GM23338 (cell line): ENCODE measurements around the gene AFF3. TPM values are rescaled to one million over a fixed set of nuclear protein-coding genes. Genes with fewer than 3 reads are reported as not detected.

Source experiments
- ATAC-seq: fragments of 200-7000 bp; cut with Tn5 transposase; 3 replicates; pipeline ENCODE4 v1.9.1; 2020
- DNase-seq: peaks from one replicate; pipeline ENCODE4 v3.0.0-alpha.2; 2015; ENCODE audit warnings: low spot score
- H2AFZ ChIP-seq: fragments of 200-600 bp; sonication (generic); 2 replicates; pipeline ENCODE4 v1.8.0; 2016; ENCODE audit warnings: antibody characterized with exemption, mild to moderate bottlenecking, moderate library complexity
- H3F3A ChIP-seq: fragments of 200-600 bp; sonication (generic); replicated peaks from 2 replicates; pipeline ENCODE4 v1.8.0; 2017; ENCODE audit warnings: antibody characterized with exemption, mixed run types, low read depth
- H3K27ac ChIP-seq: fragments of 200-600 bp; sonication (generic); 2 replicates; pipeline ENCODE4 v1.6.1; 2016; ENCODE audit warnings: low read depth
- H3K27me3 ChIP-seq: fragments of 200-600 bp; sonication (generic); 2 replicates; pipeline ENCODE4 v1.8.0; 2016; ENCODE audit warnings: mild to moderate bottlenecking, mixed run types, moderate library complexity; ENCODE audit not compliant: insufficient read depth
- H3K36me3 ChIP-seq: fragments of 200-600 bp; sonication (generic); 2 replicates; pipeline ENCODE4 v1.8.0; 2016; ENCODE audit warnings: mild to moderate bottlenecking; ENCODE audit not compliant: insufficient read depth
- H3K4me1 ChIP-seq: fragments of 200-600 bp; sonication (generic); 2 replicates; pipeline ENCODE4 v1.8.0; 2016; ENCODE audit warnings: mild to moderate bottlenecking, moderate library complexity; ENCODE audit not compliant: insufficient read depth
- H3K4me2 ChIP-seq: fragments of 200-600 bp; sonication (generic); 2 replicates; pipeline ENCODE4 v1.7.1; 2017; ENCODE audit warnings: mixed run types
- H3K4me3 ChIP-seq: fragments of 200-600 bp; sonication (generic); 2 replicates; pipeline ENCODE4 v1.6.1; 2016; ENCODE audit warnings: mixed run types
- H3K79me2 ChIP-seq: fragments of 200-600 bp; sonication (generic); replicated peaks from 2 replicates; pipeline ENCODE4 v1.8.0; 2017; ENCODE audit warnings: mild to moderate bottlenecking; ENCODE audit not compliant: insufficient read depth
- H3K9me2 ChIP-seq: fragments of 200-600 bp; sonication (generic); 2 replicates; pipeline ENCODE4 v1.8.0; 2017; ENCODE audit not compliant: insufficient read depth
- H4K20me1 ChIP-seq: fragments of 200-600 bp; sonication (generic); replicated peaks from 2 replicates; pipeline ENCODE4 v1.8.0; 2017; ENCODE audit warnings: mild to moderate bottlenecking; ENCODE audit not compliant: insufficient read depth
- H3K27ac Mint-ChIP-seq: 2 replicates; pipeline ENCODE4 v1.8.0; 2020; ENCODE audit warnings: inconsistent platforms, mild to moderate bottlenecking, moderate library complexity, mixed read lengths
- H3K27me3 Mint-ChIP-seq: 3 replicates; pipeline ENCODE4 v1.8.0; 2022; ENCODE audit warnings: low read depth, mild to moderate bottlenecking, moderate library complexity, mixed read lengths, inconsistent platforms; ENCODE audit not compliant: insufficient read depth, poor library complexity
- H3K36me3 Mint-ChIP-seq: 3 replicates; pipeline ENCODE4 v1.8.0; 2021; ENCODE audit warnings: low read depth, mild to moderate bottlenecking, inconsistent platforms, moderate library complexity, mixed read lengths
- H3K4me1 Mint-ChIP-seq: 3 replicates; pipeline ENCODE4 v1.8.0; 2020; ENCODE audit warnings: mild to moderate bottlenecking, inconsistent platforms, mixed read lengths
- H3K4me3 Mint-ChIP-seq: 3 replicates; pipeline ENCODE4 v1.8.0; 2021; ENCODE audit warnings: moderate library complexity, mild to moderate bottlenecking, inconsistent platforms, mixed read lengths
- H3K9me3 Mint-ChIP-seq: 3 replicates; pipeline ENCODE4 v1.8.0; 2020; ENCODE audit warnings: moderate library complexity, mild to moderate bottlenecking, inconsistent platforms, mixed read lengths
- CREB1 ChIP-seq: fragments of 250-450 bp; sonication (Bioruptor Pico); IDR thresholded peaks from 2 replicates; pipeline ENCODE4 v1.5.0; 2020; ENCODE audit warnings: low read depth, mild to moderate bottlenecking, moderate library complexity
- EZH2 ChIP-seq: fragments of 200-600 bp; sonication (generic); IDR thresholded peaks from one replicate; pipeline ENCODE4 v1.8.0; 2017; ENCODE audit warnings: antibody characterized with exemption, mild to moderate bottlenecking, low read depth; ENCODE audit not compliant: unreplicated experiment
- EZH2phosphoT487 ChIP-seq: fragments of 200-600 bp; sonication (generic); IDR thresholded peaks from one replicate; pipeline ENCODE4 v1.8.1; 2018; ENCODE audit warnings: antibody characterized with exemption; ENCODE audit not compliant: unreplicated experiment
- JUNB ChIP-seq: IDR thresholded peaks from one replicate; pipeline ENCODE4 v1.6.1; 2016; ENCODE audit warnings: antibody characterized with exemption; ENCODE audit not compliant: unreplicated experiment
- NANOG ChIP-seq: IDR thresholded peaks from 2 replicates; pipeline ENCODE4 v1.6.1; 2016; ENCODE audit warnings: antibody characterized with exemption, borderline replicate concordance
- POLR2AphosphoS5 ChIP-seq: IDR thresholded peaks from 2 replicates; pipeline ENCODE4 v1.6.1; 2016; ENCODE audit warnings: antibody characterized with exemption, low read depth
- STAT1 ChIP-seq: IDR thresholded peaks from one replicate; pipeline ENCODE4 v1.6.1; 2016; ENCODE audit warnings: antibody characterized with exemption; ENCODE audit not compliant: unreplicated experiment
- ZNF114 ChIP-seq: fragments of 250-450 bp; sonication (Bioruptor Pico); IDR thresholded peaks from 2 replicates; pipeline ENCODE4 v1.5.0; 2020; ENCODE audit warnings: mild to moderate bottlenecking, moderate library complexity
- ZNF331 ChIP-seq: fragments of 250-450 bp; sonication (Bioruptor Pico); IDR thresholded peaks from 2 replicates; pipeline ENCODE4 v1.5.0; 2020; ENCODE audit warnings: low read depth, mild to moderate bottlenecking, moderate library complexity
- polyA plus RNA-seq: library from polyadenylated mRNA; unstranded; fragments of >200 nt; fragmentation: Nextera tagmentation; extraction: Ambion mirVana; gene quantifications from 2 replicates; pipeline ENCODE4 v1.2.1, GENCODE V29; 2016
- total RNA-seq: library from RNA; depleted of rRNA; stranded (reverse); fragments of >200 nt; shearing (Covaris generic); gene quantifications from 2 replicates; pipeline ENCODE4 v1.2.3, GENCODE V29; 2014
- TF ChIP-seq, protein P1 (sequence below): IDR thresholded peaks from one replicate; pipeline ENCODE4 v1.6.1; 2018; ENCODE audit warnings: antibody characterized with exemption; ENCODE audit not compliant: unreplicated experiment
- TF ChIP-seq, protein P2 (sequence below), 2 experiments: fragments of 200-600 bp in 1 of 2; sonication (generic) in 1 of 2; conservative IDR thresholded peaks; 2 replicates each; pipeline versions ENCODE4 v1.5.1 to v1.6.1; 2016 to 2017; ENCODE audit warnings: antibody characterized with exemption in 2 of 2, low read depth in 2 of 2, mild to moderate bottlenecking in 2 of 2, moderate library complexity in 1 of 2
- TF ChIP-seq, protein P3 (sequence below): fragments of 250-450 bp; sonication (Bioruptor Pico); IDR thresholded peaks from 2 replicates; pipeline ENCODE4 v1.5.0; 2020; ENCODE audit warnings: mild to moderate bottlenecking, moderate library complexity
- TF ChIP-seq, protein P4 (sequence below): IDR thresholded peaks from 2 replicates; pipeline ENCODE4 v1.6.1; 2016; ENCODE audit warnings: antibody characterized with exemption

The AFF3 gene
- total and polyA plus RNA-seq, 2 experiments from 2014 or later: 0.73 to 1.4 TPM

DNA sequence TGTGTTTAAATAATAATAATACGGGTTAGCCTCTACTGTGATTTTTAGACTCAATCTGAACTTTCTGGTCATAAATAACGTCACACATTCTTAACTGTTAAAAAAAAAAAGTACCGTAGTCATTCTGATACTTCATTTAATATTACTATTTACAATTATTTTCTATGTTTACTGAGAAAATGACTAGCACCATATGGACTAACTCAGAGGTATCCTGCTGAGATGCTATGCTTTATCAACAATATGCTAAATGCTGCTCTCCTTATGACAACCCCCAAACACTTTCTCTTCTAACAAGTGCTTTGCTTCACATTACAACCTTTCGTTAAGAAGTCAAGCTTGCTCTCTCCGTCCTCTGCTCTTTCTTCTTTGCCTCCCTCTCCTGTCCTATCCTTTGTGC is 182.1 kb downstream of the AFF3 start:
- no peaks in the 10 kb centered on the region for H3K9me3 Mint-ChIP-seq

More for the DNA sequence above, 182.1 kb downstream of the AFF3 start:
- DNase-seq (no peak), ATAC-seq (no peak; the same call in 2 of the 3 replicates)
- no peaks in the 10 kb centered on the region; the same call in 1 of the 2 replicates for H3K9me2 ChIP-seq
- no peaks in the 10 kb centered on the region for H4K20me1 ChIP-seq
- H3K4me3 ChIP-seq: no peak overlapping the region
- H3K27me3 Mint-ChIP-seq: peaks cover 2% of the 10 kb centered on the region
- H3K36me3 ChIP-seq: no peaks in the 10 kb centered on the region
- H3K4me3 Mint-ChIP-seq: no peak overlapping the region
- H3K79me2 ChIP-seq: no peaks in the 10 kb centered on the region
- H3K4me2 ChIP-seq: no peak overlapping the region
- no peaks in the 10 kb centered on the region for H3K27me3 ChIP-seq
- TF ChIP-seq, protein P1, sequence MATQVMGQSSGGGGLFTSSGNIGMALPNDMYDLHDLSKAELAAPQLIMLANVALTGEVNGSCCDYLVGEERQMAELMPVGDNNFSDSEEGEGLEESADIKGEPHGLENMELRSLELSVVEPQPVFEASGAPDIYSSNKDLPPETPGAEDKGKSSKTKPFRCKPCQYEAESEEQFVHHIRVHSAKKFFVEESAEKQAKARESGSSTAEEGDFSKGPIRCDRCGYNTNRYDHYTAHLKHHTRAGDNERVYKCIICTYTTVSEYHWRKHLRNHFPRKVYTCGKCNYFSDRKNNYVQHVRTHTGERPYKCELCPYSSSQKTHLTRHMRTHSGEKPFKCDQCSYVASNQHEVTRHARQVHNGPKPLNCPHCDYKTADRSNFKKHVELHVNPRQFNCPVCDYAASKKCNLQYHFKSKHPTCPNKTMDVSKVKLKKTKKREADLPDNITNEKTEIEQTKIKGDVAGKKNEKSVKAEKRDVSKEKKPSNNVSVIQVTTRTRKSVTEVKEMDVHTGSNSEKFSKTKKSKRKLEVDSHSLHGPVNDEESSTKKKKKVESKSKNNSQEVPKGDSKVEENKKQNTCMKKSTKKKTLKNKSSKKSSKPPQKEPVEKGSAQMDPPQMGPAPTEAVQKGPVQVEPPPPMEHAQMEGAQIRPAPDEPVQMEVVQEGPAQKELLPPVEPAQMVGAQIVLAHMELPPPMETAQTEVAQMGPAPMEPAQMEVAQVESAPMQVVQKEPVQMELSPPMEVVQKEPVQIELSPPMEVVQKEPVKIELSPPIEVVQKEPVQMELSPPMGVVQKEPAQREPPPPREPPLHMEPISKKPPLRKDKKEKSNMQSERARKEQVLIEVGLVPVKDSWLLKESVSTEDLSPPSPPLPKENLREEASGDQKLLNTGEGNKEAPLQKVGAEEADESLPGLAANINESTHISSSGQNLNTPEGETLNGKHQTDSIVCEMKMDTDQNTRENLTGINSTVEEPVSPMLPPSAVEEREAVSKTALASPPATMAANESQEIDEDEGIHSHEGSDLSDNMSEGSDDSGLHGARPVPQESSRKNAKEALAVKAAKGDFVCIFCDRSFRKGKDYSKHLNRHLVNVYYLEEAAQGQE: no peak
- no peak for TF ChIP-seq CREB1 (CRISPR knock-in tag)
- TF ChIP-seq POLR2AphosphoS5: no peak
- no peak for TF ChIP-seq EZH2phosphoT487
- TF ChIP-seq STAT1: no peak
- TF ChIP-seq, protein P2, sequence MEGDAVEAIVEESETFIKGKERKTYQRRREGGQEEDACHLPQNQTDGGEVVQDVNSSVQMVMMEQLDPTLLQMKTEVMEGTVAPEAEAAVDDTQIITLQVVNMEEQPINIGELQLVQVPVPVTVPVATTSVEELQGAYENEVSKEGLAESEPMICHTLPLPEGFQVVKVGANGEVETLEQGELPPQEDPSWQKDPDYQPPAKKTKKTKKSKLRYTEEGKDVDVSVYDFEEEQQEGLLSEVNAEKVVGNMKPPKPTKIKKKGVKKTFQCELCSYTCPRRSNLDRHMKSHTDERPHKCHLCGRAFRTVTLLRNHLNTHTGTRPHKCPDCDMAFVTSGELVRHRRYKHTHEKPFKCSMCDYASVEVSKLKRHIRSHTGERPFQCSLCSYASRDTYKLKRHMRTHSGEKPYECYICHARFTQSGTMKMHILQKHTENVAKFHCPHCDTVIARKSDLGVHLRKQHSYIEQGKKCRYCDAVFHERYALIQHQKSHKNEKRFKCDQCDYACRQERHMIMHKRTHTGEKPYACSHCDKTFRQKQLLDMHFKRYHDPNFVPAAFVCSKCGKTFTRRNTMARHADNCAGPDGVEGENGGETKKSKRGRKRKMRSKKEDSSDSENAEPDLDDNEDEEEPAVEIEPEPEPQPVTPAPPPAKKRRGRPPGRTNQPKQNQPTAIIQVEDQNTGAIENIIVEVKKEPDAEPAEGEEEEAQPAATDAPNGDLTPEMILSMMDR (conservative IDR thresholded peaks at IDR 0.05; ENCODE audit: low read depth in 2 of 2): no peak
- no peak for TF ChIP-seq ZNF114
- no peak for TF ChIP-seq EZH2
- TF ChIP-seq, protein P3, sequence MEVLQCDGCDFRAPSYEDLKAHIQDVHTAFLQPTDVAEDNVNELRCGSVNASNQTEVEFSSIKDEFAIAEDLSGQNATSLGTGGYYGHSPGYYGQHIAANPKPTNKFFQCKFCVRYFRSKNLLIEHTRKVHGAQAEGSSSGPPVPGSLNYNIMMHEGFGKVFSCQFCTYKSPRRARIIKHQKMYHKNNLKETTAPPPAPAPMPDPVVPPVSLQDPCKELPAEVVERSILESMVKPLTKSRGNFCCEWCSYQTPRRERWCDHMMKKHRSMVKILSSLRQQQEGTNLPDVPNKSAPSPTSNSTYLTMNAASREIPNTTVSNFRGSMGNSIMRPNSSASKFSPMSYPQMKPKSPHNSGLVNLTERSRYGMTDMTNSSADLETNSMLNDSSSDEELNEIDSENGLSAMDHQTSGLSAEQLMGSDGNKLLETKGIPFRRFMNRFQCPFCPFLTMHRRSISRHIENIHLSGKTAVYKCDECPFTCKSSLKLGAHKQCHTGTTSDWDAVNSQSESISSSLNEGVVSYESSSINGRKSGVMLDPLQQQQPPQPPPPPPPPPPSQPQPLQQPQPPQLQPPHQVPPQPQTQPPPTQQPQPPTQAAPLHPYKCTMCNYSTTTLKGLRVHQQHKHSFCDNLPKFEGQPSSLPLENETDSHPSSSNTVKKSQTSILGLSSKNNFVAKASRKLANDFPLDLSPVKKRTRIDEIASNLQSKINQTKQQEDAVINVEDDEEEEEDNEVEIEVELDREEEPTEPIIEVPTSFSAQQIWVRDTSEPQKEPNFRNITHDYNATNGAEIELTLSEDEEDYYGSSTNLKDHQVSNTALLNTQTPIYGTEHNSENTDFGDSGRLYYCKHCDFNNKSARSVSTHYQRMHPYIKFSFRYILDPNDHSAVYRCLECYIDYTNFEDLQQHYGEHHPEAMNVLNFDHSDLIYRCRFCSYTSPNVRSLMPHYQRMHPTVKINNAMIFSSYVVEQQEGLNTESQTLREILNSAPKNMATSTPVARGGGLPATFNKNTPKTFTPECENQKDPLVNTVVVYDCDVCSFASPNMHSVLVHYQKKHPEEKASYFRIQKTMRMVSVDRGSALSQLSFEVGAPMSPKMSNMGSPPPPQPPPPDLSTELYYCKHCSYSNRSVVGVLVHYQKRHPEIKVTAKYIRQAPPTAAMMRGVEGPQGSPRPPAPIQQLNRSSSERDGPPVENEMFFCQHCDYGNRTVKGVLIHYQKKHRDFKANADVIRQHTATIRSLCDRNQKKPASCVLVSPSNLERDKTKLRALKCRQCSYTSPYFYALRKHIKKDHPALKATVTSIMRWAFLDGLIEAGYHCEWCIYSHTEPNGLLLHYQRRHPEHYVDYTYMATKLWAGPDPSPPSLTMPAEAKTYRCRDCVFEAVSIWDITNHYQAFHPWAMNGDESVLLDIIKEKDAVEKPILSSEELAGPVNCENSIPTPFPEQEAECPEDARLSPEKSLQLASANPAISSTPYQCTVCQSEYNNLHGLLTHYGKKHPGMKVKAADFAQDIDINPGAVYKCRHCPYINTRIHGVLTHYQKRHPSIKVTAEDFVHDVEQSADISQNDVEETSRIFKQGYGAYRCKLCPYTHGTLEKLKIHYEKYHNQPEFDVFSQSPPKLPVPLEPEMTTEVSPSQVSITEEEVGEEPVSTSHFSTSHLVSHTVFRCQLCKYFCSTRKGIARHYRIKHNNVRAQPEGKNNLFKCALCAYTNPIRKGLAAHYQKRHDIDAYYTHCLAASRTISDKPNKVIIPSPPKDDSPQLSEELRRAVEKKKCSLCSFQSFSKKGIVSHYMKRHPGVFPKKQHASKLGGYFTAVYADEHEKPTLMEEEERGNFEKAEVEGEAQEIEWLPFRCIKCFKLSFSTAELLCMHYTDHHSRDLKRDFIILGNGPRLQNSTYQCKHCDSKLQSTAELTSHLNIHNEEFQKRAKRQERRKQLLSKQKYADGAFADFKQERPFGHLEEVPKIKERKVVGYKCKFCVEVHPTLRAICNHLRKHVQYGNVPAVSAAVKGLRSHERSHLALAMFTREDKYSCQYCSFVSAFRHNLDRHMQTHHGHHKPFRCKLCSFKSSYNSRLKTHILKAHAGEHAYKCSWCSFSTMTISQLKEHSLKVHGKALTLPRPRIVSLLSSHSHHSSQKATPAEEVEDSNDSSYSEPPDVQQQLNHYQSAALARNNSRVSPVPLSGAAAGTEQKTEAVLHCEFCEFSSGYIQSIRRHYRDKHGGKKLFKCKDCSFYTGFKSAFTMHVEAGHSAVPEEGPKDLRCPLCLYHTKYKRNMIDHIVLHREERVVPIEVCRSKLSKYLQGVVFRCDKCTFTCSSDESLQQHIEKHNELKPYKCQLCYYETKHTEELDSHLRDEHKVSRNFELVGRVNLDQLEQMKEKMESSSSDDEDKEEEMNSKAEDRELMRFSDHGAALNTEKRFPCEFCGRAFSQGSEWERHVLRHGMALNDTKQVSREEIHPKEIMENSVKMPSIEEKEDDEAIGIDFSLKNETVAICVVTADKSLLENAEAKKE: no peak
- TF ChIP-seq JUNB: no peak
- no peak for TF ChIP-seq NANOG
- TF ChIP-seq, protein P4, sequence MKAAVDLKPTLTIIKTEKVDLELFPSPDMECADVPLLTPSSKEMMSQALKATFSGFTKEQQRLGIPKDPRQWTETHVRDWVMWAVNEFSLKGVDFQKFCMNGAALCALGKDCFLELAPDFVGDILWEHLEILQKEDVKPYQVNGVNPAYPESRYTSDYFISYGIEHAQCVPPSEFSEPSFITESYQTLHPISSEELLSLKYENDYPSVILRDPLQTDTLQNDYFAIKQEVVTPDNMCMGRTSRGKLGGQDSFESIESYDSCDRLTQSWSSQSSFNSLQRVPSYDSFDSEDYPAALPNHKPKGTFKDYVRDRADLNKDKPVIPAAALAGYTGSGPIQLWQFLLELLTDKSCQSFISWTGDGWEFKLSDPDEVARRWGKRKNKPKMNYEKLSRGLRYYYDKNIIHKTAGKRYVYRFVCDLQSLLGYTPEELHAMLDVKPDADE: no peak
- TF ChIP-seq ZNF331: no peak
- H3K27ac ChIP-seq: no peak overlapping the region
- H3K4me1 ChIP-seq: 0 out of 2 replicates have a peak, but pooled peaks cover 4% of the 10 kb centered on the region
- H3K27ac Mint-ChIP-seq: no peak overlapping the region
- H2AFZ ChIP-seq: no peak overlapping the region; the same call in 1 of the 2 replicates
- peaks cover 19% of the 10 kb centered on the region for H3K4me1 Mint-ChIP-seq
- H3K36me3 Mint-ChIP-seq: no peaks in the 10 kb centered on the region
- H3F3A ChIP-seq: no peaks in the 10 kb centered on the region
